Measurements from ENCODE around the gene TBCK.

Gene TBCK

GRCh38 chr4:106320235-106320634 is 4.2 kb upstream of the TBCK start:
- no peak for DNase-seq

GRCh38 chr4:106318511-106318910 is 2.5 kb upstream of the TBCK start:
- no peak for DNase-seq

- DNase-seq, result no peak
Observed at GRCh38 chr4:106317815-106318214, 1.8 kb upstream of the TBCK start.

GRCh38 chr4:106316773-106317409 is 882 bp upstream of the TBCK start:
- no peak for DNase-seq

GRCh38 chr4:106315476-106315967 is 487 bp downstream of the TBCK start:
- DNase-seq, result peak; percentile 12

DNA sequence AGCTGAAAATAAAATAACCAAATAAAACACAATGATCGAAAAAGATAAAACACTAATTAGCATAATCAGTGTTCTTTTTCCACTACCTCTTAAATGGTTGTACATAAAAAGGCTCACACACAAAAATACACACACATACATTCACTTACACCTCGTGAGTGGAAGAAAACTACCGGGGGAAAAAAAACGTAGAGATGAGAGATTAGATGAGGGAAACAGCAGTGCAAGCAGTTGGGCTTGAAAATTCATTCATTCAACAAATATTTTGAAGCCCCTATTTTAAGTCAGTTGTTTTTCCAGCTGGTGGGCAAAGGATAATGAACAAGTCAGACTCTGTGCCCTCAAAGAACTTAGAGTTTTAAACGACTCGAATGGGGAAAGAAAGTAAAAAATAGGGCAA is 1.0 kb downstream of the TBCK start:
- DNase-seq, result no peak

DNA sequence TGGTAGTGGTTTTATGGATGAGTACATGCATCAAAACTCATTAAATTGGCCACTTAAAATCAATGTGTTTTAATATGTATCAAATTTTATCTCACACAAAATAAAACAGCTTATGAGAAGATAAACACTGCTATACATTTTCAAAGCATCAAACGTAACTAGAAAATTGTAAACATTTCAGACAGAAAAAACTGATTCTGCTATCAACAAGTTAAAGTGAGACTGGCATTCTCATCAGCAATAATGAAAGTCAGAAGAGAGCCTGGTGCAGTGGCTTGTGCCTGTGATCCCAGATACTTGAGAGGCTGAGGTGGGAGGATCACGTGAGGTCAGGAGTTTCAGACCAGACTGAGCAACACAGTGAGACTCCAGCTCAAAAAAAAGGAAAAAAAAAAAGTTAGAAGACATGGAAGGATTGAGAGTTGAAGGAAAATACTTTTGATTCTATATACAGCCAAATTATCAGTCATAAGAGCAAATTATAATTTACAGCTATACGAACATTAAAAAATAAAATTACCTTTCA is 2.9 kb downstream of the TBCK start:
- DNase-seq, result no peak

DNA sequence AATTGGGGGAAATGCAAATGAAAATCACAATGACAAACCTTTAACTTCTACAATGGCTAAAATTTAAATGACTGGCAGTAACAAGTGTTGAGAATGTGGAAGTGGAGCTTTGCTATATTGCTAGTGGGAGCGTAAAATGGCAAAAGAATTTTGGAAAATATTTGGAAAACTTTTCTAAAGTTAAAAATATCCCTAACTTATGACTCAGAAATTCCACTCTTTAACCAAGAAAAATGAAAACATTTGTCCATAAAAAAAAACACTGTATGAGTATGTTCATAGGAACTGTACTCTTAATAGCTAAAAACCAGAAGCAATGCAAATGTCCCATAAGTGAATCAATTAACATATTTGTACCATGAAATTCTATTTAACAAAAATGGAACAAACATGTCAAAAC is 3.6 kb downstream of the TBCK start:
- DNase-seq, result no peak

- no peak for DNase-seq
Observed at GRCh38 chr4:106306561-106306960, 9.4 kb downstream of the TBCK start.

DNA sequence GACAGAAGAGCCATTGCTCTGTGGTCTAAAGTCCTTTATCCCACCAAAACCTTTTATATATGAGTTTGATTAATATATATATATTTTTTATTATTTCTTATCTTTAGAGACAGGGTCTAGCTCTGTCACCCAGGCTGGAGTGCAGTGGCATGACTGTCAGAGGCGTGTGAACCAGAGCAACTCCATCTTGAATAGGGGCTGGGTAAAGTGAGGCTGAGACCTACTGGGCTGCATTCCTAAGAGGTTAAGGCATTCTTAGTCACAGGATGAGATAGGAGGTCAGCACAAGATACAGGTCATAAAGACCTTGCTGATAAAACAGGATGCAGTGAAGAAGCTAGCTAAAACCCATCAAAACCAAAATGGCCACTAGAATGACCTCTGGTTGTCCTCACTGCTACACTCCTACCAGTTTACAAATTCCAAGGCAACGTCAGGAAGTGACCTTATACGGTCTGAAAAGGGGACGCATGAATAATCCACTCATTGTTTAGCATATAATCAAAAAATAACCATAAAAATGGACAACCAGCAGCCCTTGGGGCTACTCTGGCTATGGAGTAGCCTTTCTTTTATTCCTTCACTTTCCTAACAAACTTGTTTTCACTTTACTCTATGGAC is 10.5 kb downstream of the TBCK start:
- no peak for DNase-seq

DNA sequence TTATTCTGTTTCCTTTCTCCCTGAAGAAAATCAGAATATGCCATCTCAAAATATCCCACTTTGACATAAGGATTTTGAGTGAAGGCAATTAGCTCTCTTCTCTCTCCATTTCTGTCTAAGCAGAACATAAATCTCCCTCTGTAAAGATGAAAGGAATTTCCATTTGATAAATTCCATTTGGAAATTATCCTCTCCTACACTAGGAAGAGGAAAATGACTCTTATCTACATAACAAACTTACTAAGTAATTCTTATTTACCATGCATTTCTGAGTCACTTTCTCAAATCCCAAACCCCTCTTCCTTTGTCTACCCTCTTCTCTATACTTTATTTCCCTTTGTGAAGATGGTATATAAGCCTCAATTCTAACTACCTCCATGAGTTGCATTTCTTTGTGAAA is 11.4 kb downstream of the TBCK start:
- DNase-seq, result no peak

DNA sequence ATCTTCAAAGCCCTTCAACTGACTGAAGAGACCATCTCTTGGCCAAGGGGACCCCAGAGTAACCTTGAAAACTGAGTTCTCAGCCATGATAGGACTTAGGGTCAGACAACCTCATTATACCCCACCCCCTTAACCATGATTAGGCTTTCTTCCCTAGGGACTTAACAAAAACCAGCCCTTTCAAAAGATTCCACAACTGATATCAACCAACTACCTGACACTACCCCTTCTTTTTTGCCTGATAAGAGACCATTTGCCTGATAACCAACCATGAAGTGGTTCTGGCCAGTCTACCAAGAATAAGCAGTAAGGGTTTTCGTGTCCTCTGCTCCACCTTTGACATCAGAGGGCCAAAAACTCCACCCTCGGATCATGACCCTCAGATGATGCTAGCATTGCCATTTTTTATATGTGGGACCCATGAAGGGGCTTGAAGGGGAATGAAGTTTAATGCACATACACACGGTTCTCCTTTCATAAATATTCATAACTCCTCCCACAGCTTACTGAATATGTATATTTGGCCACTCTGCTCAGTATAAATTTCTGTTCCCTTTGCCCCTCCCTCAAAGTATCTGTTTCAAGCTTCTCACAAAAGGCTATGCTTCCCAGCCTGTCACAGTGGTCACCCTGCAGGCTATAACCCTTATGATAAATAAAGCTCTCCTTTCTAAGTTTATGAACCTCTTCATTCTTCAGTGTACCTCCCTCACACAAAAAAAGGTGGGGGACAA is 12.3 kb downstream of the TBCK start:
- DNase-seq, result no peak

GRCh38 chr4:106302062-106302438 is 14.0 kb downstream of the TBCK start:
- DNase-seq, result no peak

DNA sequence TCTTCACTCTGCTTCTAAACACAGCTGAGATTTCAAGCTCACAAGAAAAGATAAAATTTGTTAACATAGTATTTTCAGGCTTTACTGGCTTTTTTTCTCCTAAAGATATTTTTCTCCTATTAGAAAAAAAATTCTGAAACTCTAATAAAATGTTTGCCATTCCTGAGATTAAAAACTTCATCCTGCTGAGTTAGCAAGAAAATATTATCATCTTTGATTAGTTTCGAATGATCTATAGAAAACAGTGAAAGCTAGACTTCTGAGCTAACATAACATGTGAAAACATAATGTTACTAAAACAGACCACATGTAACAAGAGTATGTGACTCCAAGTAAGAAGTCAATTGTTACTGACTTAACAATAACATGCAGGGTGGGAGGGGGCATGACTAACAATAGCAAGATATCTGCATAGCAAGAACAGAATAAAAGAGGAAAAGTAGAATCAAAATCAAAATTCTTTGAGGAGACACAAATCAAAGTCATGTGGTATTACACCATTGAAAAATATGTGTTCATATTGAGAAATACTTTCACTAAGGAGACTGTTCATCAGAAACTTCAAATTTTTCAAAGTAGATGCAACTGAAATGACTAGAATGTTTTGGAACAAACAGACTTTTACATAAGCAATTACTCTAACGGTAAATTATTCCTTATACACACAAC is 14.5 kb downstream of the TBCK start:
- no peak for DNase-seq

DNA sequence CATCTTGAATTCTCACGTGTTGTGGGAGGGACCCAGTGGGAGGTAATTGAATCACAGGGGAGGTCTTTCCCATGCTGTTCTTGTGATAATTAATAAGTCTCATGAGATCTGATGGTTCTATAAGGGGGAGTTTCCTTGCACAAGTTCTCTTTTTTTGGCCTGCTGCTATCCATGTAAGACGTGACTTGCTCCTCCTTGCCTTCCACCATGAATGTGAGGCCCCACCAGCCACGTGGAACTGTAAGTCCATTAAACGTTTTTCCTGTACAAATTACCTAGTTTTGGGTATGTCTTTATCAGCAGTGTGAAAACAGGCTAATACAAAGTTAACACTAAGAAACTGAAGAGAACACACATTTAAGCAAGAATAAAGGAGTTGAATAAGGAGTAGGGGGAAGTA is 16.0 kb downstream of the TBCK start:
- no peak for DNase-seq

DNA sequence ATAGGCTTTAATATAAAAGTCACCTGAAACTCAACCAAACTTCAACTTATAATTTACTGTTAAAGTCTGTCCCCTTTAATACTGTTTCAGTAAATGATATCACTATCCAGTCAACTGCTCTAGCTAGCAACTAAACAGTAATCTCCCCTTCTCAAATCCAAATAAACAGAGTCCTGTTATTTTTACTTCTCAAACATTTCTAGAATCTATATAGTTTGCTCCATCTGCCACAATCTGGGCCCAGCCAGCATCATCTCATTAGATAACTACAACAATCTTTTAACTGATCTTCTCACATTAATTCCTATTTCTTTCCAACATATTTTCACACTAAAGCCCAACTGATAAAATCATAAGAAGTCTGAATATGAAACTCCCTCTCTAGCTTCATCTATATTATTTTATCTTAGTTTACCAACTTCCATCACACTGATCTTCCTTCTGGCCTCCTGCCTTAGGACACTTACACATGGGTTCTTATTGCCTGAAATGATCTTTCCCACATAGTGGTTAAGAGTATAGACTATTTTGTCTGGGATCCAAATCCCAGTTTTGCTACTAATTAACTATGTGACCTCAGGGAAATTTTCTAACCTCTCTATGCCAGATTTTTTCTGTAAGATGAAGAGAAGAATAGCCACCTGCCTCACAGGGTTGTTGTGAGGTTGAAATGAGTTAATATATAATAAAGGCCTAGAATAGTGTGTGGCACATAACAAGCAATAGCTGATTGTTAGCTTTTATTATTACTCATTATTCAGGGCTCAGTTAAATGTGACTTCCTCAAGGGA is 18.6 kb downstream of the TBCK start:
- no peak for DNase-seq

DNA sequence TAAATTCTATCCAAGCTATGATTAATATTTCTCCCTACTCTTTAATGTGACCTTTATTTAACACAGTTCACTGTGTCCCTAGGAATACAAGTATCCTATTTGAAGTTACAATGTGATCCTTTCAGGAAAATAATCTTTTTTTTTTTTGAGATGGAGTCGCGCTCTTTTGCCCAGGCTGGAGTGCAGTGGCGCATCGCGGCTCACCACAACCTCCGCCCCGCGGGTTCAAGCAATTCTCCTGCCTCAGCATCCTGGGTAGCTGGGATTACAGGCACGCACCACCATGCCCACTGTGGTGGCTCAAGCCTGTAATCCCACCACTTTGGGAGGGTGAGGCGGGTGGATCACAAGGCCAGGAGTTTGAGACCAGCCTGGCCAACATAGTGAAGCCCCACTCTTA is 21.9 kb downstream of the TBCK start:
- no peak for DNase-seq

GRCh38 chr4:106291678-106292077 is 24.3 kb downstream of the TBCK start:
- no peak for DNase-seq

DNA sequence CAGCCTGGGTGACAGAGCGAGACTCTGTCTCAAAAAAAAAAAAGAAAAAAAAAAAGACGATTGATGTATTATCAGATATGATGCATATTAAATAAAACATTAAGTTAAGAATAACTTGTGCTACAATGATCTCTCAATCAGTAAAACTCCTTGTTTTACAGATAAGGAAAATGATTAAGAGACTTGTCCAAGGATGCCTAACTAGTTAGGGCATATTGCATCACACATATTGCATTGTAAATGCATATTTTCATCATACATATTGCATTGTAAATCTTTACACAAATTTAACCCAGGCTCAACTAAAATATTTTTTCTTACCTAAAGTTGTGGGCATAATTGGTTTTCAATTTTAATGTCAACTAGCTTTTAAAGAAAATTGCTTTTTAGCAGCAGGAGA is 26.3 kb downstream of the TBCK start:
- DNase-seq, result no peak

- peak; percentile 68 for DNase-seq
Observed at GRCh38 chr4:106287353-106287969, 28.5 kb downstream of the TBCK start.

GRCh38 chr4:106286611-106287010 is 29.4 kb downstream of the TBCK start:
- DNase-seq, result no peak

DNA sequence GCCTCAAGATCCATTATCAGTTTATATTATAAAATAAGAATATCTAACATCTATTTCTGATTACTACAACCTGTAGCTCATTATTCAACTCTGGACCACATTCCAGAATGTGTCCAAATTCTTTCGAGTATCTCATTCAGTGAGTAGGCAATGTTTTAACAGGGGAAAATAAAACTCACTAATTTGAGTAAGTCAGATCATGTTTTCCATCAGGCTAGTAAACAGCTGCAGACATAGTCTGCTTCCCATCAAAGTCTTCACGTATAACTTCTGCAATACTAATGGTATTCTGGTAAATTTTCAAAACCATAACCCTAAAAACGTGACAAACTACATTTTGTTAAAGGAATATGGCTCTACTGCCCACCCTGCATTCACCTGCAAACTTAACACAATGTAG is 31.8 kb downstream of the TBCK start:
- DNase-seq, result no peak

Data from NCI-H226 (cell line).